ENCODE results near the gene SDHB.

SDHB gene

GRCh38 chr1:17045634-17046333 is 8.0 kb downstream of the SDHB start:
- DNase-seq (ENCODE audit: low read depth in 2 of 2): no peak

- no peak for DNase-seq (ENCODE audit: low read depth in 2 of 2)
These were observed 8.7 kb downstream of the SDHB start for GRCh38 chr1:17045150-17045549.

- no peak for DNase-seq (ENCODE audit: low read depth in 2 of 2)
These were observed 10.2 kb downstream of the SDHB start for GRCh38 chr1:17043676-17044075.

- no peak for DNase-seq (ENCODE audit: low read depth in 2 of 2)
These were observed 13.7 kb downstream of the SDHB start for GRCh38 chr1:17040135-17040534.

- no peak for DNase-seq (ENCODE audit: low read depth in 2 of 2)
These were observed 14.3 kb downstream of the SDHB start for GRCh38 chr1:17039522-17039921.

GRCh38 chr1:17033481-17033880 is 20.4 kb downstream of the SDHB start:
- DNase-seq (ENCODE audit: low read depth in 2 of 2): no peak

- no peak for DNase-seq (ENCODE audit: low read depth in 2 of 2)
These were observed 21.1 kb downstream of the SDHB start for GRCh38 chr1:17032741-17033140.

- no peak for DNase-seq (ENCODE audit: low read depth in 2 of 2)
These were observed 22.4 kb downstream of the SDHB start for GRCh38 chr1:17031436-17031835.

- DNase-seq (ENCODE audit: low read depth in 2 of 2): no peak
These were observed 23.6 kb downstream of the SDHB start for GRCh38 chr1:17030206-17030605.

- no peak for DNase-seq (ENCODE audit: low read depth in 2 of 2)
These were observed 25.1 kb downstream of the SDHB start for GRCh38 chr1:17028662-17029188.

- DNase-seq (ENCODE audit: low read depth in 2 of 2): no peak
These were observed 25.9 kb downstream of the SDHB start for GRCh38 chr1:17027900-17028299.

- DNase-seq (ENCODE audit: low read depth in 2 of 2): no peak
These were observed 26.4 kb downstream of the SDHB start for GRCh38 chr1:17027403-17027802.

GRCh38 chr1:17024721-17025120 is 29.1 kb downstream of the SDHB start:
- DNase-seq (ENCODE audit: low read depth in 2 of 2): no peak

- no peak for DNase-seq (ENCODE audit: low read depth in 2 of 2)
These were observed 30.3 kb downstream of the SDHB start for GRCh38 chr1:17023573-17023972.

GRCh38 chr1:17023102-17023501 is 30.7 kb downstream of the SDHB start:
- no peak for DNase-seq (ENCODE audit: low read depth in 2 of 2)

GRCh38 chr1:17021896-17022295 is 31.9 kb downstream of the SDHB start:
- DNase-seq (ENCODE audit: low read depth in 2 of 2): no peak

GRCh38 chr1:17020502-17020901 is 33.3 kb downstream of the SDHB start:
- no peak for DNase-seq (ENCODE audit: low read depth in 2 of 2)

GRCh38 chr1:17018849-17019248 is 35.0 kb downstream of the SDHB start:
- DNase-seq (ENCODE audit: low read depth in 2 of 2): no peak

GRCh38 chr1:17017435-17017834 is 36.4 kb downstream of the SDHB start:
- DNase-seq (ENCODE audit: low read depth in 2 of 2): no peak

GRCh38 chr1:17016317-17016661 is 37.5 kb downstream of the SDHB start:
- DNase-seq (ENCODE audit: low read depth in 2 of 2): no peak

- no peak for DNase-seq (ENCODE audit: low read depth in 2 of 2)
These were observed 38.9 kb downstream of the SDHB start for GRCh38 chr1:17014671-17015567.

- no peak for DNase-seq (ENCODE audit: low read depth in 2 of 2)
These were observed 40.1 kb downstream of the SDHB start for GRCh38 chr1:17013491-17014320.

All from activated CD4-positive, alpha-beta T cell treated with anti-CD3 and anti-CD28 coated beads for 24 hours (primary cell).